ENCODE measurements around the gene MARCHF9. TPM values are rescaled to one million over a fixed set of nuclear protein-coding genes. Genes with fewer than 3 reads are reported as not detected.
"Not testable (repeated sequence)": the region's sequence is repeated elsewhere in the genome, so short reads cannot be mapped to it uniquely, and the experiment has no call there.

MARCHF9 gene
- total RNA-seq, 1 experiment from 2014 or later: 21.8 TPM

DNA sequence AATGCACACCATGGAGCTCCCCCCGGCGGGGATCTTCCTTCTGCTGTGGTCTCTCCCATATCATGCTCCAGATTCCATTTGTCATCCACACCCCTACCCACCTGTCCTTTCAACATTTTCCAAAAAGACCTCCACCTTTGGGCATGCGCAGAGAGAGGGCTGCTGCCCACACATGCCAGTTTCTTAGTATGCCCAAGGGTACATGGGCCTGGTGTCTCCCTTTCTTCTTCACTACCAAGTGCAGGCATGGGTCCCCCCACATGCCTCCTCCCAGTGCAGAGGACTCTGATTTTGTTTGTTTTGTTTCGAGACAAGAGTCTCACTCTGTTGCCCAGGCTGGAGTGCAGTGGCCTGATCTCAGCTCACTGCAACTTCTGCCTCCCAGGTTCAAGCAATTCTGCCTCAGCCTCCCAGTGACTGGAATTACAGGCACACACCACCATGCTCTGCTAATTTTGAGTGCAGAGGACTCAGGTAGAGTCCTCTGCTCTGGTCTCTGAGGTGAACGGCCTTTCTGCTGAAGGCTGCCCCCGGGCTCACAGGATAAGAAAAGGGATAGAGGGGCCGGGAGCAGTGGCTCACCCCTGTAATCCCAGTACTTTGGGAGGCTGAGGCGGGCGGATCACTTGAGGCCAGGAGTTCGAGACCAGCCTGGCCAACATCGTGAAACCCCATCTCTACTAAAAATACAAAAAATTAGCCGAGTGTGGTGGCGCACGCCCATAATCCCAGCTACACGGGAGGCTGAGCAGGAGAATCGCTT, 32.9 kb upstream of the MARCHF9 start:
- H3K9me3 ChIP-seq (ENCODE audit: control insufficient read depth in 1 of 2, insufficient read depth in 1 of 2, low read depth in 1 of 2, low read length in 2 of 2); RAD21 ChIA-PET (ENCODE audit: low non-redundant PET in 1 of 2, low total read pairs in 2 of 2, uncharacterized antibody in 2 of 2, unreplicated experiment in 2 of 2); H3K9ac ChIP-seq (ENCODE audit: low read length); H3K4me3 ChIP-seq (replicated peaks in 1 of 2; ENCODE audit: low read depth in 1 of 2, low read length in 2 of 2); H2AFZ ChIP-seq (ENCODE audit: low read depth, low read length, poor library complexity, severe bottlenecking); H3K79me2 ChIP-seq (ENCODE audit: insufficient read depth, low read length); H3K27ac ChIP-seq (ENCODE audit: low read depth, low read length); intact Hi-C loops (cut with micrococcal nuclease); ATAC-seq; H3K27me3 ChIP-seq (ENCODE audit: insufficient read depth, low read length); H3K9me2 ChIP-seq (ENCODE audit: insufficient read depth); DNase-seq (ENCODE audit: low read depth, low spot score); H3K4me2 ChIP-seq (ENCODE audit: low read length); H4K20me1 ChIP-seq (ENCODE audit: insufficient read depth); BruUV-seq (replicated peaks); CTCF ChIA-PET: not testable (repeated sequence)
- POLR2A ChIA-PET: interaction anchor here (0.6 kb wide), 1 partner anchor 373 kb away, joined by 3 read pairs; no protein-coding TSS in a partner anchor
- Histone ChIP-seq H3K4me1 (ENCODE audit: control insufficient read depth in 1 of 2, insufficient read depth in 2 of 2, low read length in 2 of 2) (peaks cover 6 to 14% of the 10 kb centered on the region in 2 experiments; a peak in 3 of 4 replicates), H3K36me3 (ENCODE audit: control insufficient read depth in 1 of 2, insufficient read depth in 2 of 2, low read length in 2 of 2) (peaks cover 3 to 15% of the 10 kb centered on the region in 2 experiments; a peak in 3 of 4 replicates)

DNA sequence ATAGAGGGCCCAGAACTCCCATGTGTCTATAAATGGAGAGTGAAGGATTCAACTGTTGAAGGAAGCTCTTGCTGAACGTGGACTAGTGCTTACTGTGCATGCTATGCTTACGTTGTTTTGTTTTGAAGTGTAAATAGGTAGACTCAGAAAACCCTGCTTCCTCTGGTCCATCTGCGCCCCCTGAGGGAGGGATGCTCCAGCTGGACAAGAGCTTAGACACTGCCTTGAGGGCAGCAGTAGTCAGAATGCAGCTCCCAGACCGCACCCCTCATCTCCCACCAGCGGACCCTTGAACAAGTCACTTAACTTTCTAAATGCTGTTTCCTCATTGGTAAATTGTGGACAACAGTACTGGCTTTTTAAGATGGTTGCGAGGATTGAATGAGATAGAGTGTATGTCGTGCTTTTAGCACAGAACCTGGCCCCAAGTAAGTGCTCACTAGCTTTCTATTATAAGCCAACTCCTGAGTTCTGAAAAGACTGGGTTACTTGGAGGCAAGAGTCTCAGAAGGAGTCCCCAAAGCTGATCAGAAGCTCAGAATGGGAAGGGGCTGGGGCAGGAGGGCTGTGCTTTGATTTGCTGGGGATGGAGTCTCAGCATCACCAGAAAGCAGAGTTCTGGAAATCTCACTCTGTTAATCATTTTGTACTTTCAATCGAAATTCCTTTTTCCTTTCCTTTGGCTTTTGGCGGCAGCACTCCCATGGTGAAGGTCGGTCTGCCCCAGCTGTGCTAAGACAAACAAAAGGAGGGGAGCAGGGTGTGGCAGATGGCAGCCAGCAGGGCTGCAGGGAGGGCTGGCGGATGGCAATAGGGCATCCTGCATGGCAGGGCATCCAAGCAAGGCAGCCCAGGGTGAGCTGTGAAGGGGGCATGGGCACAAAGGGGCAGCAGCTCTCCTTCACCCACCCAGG, 31.9 kb upstream of the MARCHF9 start:
- Histone ChIP-seq H3K4me2 (ENCODE audit: low read length) (no peak overlapping the region), H2AFZ (ENCODE audit: low read depth, low read length, poor library complexity, severe bottlenecking) (no peak overlapping the region), H3K4me1 (ENCODE audit: control insufficient read depth in 1 of 2, insufficient read depth in 2 of 2, low read length in 2 of 2) (peaks cover 7 to 18% of the 10 kb centered on the region in 2 experiments; a peak in 3 of 4 replicates), H3K9ac (ENCODE audit: low read length) (no peak overlapping the region), H3K79me2 (ENCODE audit: insufficient read depth, low read length) (no peaks in the 10 kb centered on the region), H3K27me3 (ENCODE audit: insufficient read depth, low read length) (no peaks in the 10 kb centered on the region), H3K36me3 (ENCODE audit: control insufficient read depth in 1 of 2, insufficient read depth in 2 of 2, low read length in 2 of 2) (peaks cover 5 to 8% of the 10 kb centered on the region in 2 experiments; a peak in 3 of 4 replicates), H3K27ac (ENCODE audit: low read depth, low read length) (no peak overlapping the region), H3K9me3 (ENCODE audit: control insufficient read depth in 1 of 2, insufficient read depth in 1 of 2, low read depth in 1 of 2, low read length in 2 of 2) (no peaks in the 10 kb centered on the region), H4K20me1 (ENCODE audit: insufficient read depth) (no peaks in the 10 kb centered on the region), H3K9me2 (ENCODE audit: insufficient read depth) (no peaks in the 10 kb centered on the region), H3K4me3 (replicated peaks in 1 of 2; ENCODE audit: low read depth in 1 of 2, low read length in 2 of 2) (no peak overlapping the region)
- no TSS peak for BruUV-seq (replicated peaks)
- ATAC-seq (no peak), DNase-seq (ENCODE audit: low read depth, low spot score) (no peak)
- intact Hi-C loops (cut with micrococcal nuclease): no loop called here
- POLR2A ChIA-PET: interaction anchor here (0.6 kb wide), 1 partner anchor 373 kb away, joined by 3 read pairs; no protein-coding TSS in a partner anchor
- CTCF ChIA-PET: no interaction called here
- RAD21 ChIA-PET (ENCODE audit: low non-redundant PET in 1 of 2, low total read pairs in 2 of 2, uncharacterized antibody in 2 of 2, unreplicated experiment in 2 of 2): no interaction called here
- TF ChIP-seq, protein P1, sequence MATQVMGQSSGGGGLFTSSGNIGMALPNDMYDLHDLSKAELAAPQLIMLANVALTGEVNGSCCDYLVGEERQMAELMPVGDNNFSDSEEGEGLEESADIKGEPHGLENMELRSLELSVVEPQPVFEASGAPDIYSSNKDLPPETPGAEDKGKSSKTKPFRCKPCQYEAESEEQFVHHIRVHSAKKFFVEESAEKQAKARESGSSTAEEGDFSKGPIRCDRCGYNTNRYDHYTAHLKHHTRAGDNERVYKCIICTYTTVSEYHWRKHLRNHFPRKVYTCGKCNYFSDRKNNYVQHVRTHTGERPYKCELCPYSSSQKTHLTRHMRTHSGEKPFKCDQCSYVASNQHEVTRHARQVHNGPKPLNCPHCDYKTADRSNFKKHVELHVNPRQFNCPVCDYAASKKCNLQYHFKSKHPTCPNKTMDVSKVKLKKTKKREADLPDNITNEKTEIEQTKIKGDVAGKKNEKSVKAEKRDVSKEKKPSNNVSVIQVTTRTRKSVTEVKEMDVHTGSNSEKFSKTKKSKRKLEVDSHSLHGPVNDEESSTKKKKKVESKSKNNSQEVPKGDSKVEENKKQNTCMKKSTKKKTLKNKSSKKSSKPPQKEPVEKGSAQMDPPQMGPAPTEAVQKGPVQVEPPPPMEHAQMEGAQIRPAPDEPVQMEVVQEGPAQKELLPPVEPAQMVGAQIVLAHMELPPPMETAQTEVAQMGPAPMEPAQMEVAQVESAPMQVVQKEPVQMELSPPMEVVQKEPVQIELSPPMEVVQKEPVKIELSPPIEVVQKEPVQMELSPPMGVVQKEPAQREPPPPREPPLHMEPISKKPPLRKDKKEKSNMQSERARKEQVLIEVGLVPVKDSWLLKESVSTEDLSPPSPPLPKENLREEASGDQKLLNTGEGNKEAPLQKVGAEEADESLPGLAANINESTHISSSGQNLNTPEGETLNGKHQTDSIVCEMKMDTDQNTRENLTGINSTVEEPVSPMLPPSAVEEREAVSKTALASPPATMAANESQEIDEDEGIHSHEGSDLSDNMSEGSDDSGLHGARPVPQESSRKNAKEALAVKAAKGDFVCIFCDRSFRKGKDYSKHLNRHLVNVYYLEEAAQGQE (IDR thresholded peaks at IDR 0.05; ENCODE audit: low read depth): no peak
- TF ChIP-seq JUND (IDR thresholded peaks at IDR 0.05): no peak
- no peak for TF ChIP-seq TCF7L2 (IDR thresholded peaks at IDR 0.05; ENCODE audit: borderline replicate concordance, extremely low read depth, insufficient read depth, insufficient read length)
- TF ChIP-seq, protein P2, sequence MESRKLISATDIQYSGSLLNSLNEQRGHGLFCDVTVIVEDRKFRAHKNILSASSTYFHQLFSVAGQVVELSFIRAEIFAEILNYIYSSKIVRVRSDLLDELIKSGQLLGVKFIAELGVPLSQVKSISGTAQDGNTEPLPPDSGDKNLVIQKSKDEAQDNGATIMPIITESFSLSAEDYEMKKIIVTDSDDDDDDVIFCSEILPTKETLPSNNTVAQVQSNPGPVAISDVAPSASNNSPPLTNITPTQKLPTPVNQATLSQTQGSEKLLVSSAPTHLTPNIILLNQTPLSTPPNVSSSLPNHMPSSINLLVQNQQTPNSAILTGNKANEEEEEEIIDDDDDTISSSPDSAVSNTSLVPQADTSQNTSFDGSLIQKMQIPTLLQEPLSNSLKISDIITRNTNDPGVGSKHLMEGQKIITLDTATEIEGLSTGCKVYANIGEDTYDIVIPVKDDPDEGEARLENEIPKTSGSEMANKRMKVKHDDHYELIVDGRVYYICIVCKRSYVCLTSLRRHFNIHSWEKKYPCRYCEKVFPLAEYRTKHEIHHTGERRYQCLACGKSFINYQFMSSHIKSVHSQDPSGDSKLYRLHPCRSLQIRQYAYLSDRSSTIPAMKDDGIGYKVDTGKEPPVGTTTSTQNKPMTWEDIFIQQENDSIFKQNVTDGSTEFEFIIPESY (IDR thresholded peaks at IDR 0.05; ENCODE audit: extremely low read depth, insufficient replicate concordance, low read length): no peak
- no peak for TF ChIP-seq ZFX (IDR thresholded peaks at IDR 0.05)
- TF ChIP-seq ATF3 (IDR thresholded peaks at IDR 0.05): no peak
- TF ChIP-seq SIN3A (IDR thresholded peaks at IDR 0.05; ENCODE audit: low read depth): no peak
- no peak for TF ChIP-seq CEBPB (IDR thresholded peaks at IDR 0.05; ENCODE audit: low read depth)
- TF ChIP-seq EZH2phosphoT487 (IDR thresholded peaks at IDR 0.05; ENCODE audit: borderline replicate concordance): no peak
- no peak for TF ChIP-seq MAX (IDR thresholded peaks at IDR 0.05)
- TF ChIP-seq FOSL1 (IDR thresholded peaks at IDR 0.05; ENCODE audit: low read depth): no peak

Measured in HCT116 (cell line).